Measurements from ENCODE around the gene OR8B3. TPM values are rescaled to one million over a fixed set of nuclear protein-coding genes. Genes with fewer than 3 reads are reported as not detected.
A peak's percentile ranks its signal among the peaks of the same experiment; 100 is the strongest.
"Not testable (repeated sequence)": the region's sequence is repeated elsewhere in the genome, so short reads cannot be mapped to it uniquely, and the experiment has no call there.

The OR8B3 gene
- total RNA-seq, 1 donor from 2014 or later: not detected

DNA sequence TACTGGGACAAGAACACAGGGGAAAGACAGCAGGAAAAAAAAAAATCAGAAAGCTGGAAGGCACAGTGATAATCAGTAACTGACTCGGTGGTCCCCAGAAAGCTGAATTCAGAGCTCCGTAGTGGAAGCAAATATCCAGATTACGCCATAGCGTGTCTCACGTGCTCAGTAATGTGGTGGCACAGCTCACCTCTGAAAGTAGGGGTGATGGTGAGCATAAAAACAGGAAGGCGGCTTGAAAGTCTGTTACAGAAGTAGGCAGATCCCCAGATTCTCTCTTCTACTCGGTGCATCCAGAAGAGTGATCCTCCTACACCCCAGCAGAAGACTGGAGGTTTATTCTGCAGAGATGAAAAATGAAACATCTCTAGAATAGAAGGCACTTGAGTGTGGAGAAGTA is 11.1 kb upstream of the OR8B3 start:
- no peak overlapping the region for H3K4me3 Mint-ChIP-seq (ENCODE audit: low read depth)
- no peak for DNase-seq (ENCODE audit: low spot score)
- H3K27ac Mint-ChIP-seq: no peak overlapping the region
- H3K9me3 Mint-ChIP-seq: no peaks in the 10 kb centered on the region
- intact Hi-C loops (cut with micrococcal nuclease): no loop called here
- no peaks in the 10 kb centered on the region for H3K36me3 Mint-ChIP-seq (ENCODE audit: low read depth)
- H3K27me3 Mint-ChIP-seq (ENCODE audit: low read depth): peaks cover 17% of the 10 kb centered on the region
- no peaks in the 10 kb centered on the region for H3K4me1 Mint-ChIP-seq (ENCODE audit: low read depth)

DNA sequence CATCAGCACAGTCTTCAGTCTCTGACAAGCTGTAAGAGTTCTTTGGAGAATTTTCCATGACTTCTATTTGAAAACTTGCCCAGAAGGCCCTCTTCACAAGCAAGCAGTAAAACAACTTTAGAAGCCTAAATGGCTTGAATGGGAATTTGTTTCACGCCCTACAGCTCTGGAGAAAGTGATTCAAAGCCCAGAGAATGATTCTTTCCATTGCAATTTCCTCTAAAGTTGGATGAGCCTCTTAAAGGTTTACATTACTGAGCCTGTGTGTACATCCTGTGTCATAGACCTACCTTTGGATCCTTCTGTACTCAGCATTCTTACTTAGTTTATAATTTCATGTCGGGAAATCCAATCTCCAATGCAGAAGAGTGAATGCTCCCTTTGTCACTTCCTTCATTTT is 6.8 kb upstream of the OR8B3 start:
- no peaks in the 10 kb centered on the region for H3K9me3 Mint-ChIP-seq
- intact Hi-C loops (cut with micrococcal nuclease): no loop called here
- H3K4me3 Mint-ChIP-seq (ENCODE audit: low read depth): no peak overlapping the region
- H3K27me3 Mint-ChIP-seq (ENCODE audit: low read depth): peaks cover 16% of the 10 kb centered on the region
- no peak overlapping the region for H3K27ac Mint-ChIP-seq
- H3K4me1 Mint-ChIP-seq (ENCODE audit: low read depth): peaks cover 2% of the 10 kb centered on the region
- H3K36me3 Mint-ChIP-seq (ENCODE audit: low read depth): no peaks in the 10 kb centered on the region
- no peak for DNase-seq (ENCODE audit: low spot score)

DNA sequence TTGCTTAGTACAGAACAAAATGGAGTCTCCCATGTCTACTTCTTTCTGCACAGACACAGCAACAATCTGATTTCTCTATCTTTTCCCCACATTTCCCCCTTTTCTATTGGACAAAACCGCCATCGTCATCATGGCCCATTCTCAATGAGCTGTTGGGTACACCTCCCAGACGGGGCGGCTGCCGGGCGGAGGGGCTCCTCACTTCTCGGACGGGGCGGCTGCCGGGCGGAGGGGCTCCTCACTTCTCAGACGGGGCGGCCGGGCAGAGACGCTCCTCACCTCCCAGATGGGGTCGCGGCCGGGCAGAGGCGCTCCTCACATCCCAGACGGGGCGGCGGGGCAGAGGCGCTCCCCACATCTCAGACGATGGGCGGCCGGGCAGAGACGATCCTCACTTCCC is 4.4 kb upstream of the OR8B3 start:
- H3K27me3 Mint-ChIP-seq (ENCODE audit: low read depth): peaks cover 10% of the 10 kb centered on the region
- H3K4me3 Mint-ChIP-seq (ENCODE audit: low read depth); DNase-seq (ENCODE audit: low spot score); H3K36me3 Mint-ChIP-seq (ENCODE audit: low read depth); intact Hi-C loops (cut with micrococcal nuclease); H3K27ac Mint-ChIP-seq; H3K4me1 Mint-ChIP-seq (ENCODE audit: low read depth); H3K9me3 Mint-ChIP-seq: not testable (repeated sequence)

DNA sequence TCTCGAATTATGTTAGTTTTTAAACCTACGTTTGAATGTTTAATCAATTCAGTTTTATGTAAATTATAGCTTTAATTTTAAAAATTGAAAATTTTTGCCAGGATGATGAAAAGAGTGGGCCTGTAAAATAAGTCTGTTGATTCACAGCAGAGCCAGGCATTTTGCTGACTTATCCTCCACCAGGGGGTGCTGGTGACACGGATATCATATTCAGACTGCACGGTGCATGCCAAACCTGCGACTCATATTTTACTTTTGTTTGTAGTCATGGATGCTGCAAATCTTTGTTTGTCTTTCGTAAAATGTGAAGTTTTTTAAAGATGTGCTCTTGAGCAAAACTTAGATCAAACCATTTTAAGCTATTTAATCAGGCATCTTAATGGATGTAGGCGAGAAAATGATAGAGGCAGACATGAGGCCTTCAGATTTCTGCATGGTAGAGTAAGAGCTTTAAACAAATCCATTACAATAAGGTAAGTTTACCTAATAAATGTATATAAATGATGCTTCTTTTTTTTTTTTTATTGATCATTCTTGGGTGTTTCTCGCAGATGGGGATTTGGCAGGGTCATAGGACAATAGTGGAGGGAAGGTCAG is 3.6 kb upstream of the OR8B3 start:
- no peaks in the 10 kb centered on the region for H3K36me3 Mint-ChIP-seq (ENCODE audit: low read depth)
- no peak overlapping the region for H3K27ac Mint-ChIP-seq
- intact Hi-C loops (cut with micrococcal nuclease): loop anchor here (1.0 kb wide), 1 partner anchor 184 kb away; no protein-coding TSS in a partner anchor
- DNase-seq (ENCODE audit: low spot score): peak; percentile 32
- H3K4me1 Mint-ChIP-seq (ENCODE audit: low read depth): peaks cover 2% of the 10 kb centered on the region
- peaks cover 9% of the 10 kb centered on the region for H3K27me3 Mint-ChIP-seq (ENCODE audit: low read depth)
- H3K4me3 Mint-ChIP-seq (ENCODE audit: low read depth): no peak overlapping the region
- no peaks in the 10 kb centered on the region for H3K9me3 Mint-ChIP-seq

DNA sequence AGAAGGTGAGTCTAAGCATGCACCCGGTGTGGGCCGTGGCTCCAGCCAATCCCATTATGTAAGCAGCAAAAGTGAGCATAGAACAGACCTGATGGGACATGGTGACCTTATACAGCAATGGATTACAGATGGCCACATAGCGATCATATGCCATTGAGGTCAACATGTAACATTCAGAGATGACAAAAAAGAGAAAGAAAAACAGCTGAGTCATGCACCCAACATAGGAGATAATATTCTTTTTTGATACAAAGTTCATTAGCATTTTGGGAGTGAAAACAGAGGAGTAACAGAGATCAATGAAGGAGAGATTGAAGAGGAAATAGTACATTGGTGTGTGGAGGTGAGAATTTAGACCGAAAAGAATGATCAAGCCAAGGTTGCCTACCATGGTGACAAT is 2.0 kb downstream of the OR8B3 start:
- DNase-seq (ENCODE audit: low spot score); H3K4me3 Mint-ChIP-seq (ENCODE audit: low read depth); H3K27me3 Mint-ChIP-seq (ENCODE audit: low read depth); H3K36me3 Mint-ChIP-seq (ENCODE audit: low read depth); H3K9me3 Mint-ChIP-seq; H3K27ac Mint-ChIP-seq; H3K4me1 Mint-ChIP-seq (ENCODE audit: low read depth); intact Hi-C loops (cut with micrococcal nuclease): not testable (repeated sequence)

DNA sequence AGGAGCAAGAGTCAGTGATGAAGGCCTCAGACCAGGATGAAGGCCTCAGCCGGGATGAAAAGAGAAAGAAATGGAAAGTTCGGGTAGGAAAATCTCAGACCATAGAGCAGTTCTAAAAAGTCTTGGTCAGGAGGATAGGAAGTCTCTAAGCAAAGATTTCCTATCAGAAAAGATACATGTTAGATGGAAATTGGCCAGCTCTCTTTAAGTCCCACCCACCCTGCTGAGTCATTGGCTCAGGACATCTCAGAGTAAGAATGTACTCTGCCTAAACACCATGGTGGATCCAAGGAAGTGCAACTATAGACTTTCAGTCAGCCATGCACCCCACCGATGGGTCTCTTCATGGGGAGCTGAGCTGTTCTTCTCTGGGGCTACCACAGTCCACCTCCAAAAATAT is 4.4 kb downstream of the OR8B3 start:
- no peak overlapping the region for H3K4me3 Mint-ChIP-seq (ENCODE audit: low read depth)
- H3K4me1 Mint-ChIP-seq (ENCODE audit: low read depth): no peaks in the 10 kb centered on the region
- DNase-seq (ENCODE audit: low spot score): no peak
- H3K36me3 Mint-ChIP-seq (ENCODE audit: low read depth): no peaks in the 10 kb centered on the region
- intact Hi-C loops (cut with micrococcal nuclease): no loop called here
- H3K27ac Mint-ChIP-seq: no peak overlapping the region
- no peaks in the 10 kb centered on the region for H3K9me3 Mint-ChIP-seq
- H3K27me3 Mint-ChIP-seq (ENCODE audit: low read depth): no peaks in the 10 kb centered on the region

DNA sequence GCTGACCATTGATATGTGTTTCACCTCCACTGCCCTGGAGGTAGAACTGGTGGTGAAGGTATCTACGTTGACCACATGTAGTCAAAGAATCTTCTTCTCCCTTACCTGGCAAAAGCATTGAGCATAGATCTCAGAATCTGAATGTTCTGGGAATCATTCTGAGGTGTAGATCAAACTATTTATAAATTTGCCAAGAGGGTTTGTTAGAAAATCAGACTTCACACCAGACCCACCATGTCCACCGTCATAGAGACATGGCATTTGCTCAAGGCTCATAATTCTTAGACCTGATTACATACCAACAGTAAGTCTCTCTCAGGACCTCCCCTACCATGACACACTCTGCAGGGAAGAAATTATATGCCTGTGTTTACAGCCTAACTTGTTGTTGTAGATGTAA is 14.4 kb downstream of the OR8B3 start, which contains the start of gene OR8B2:
Gene OR8B2, minus strand, starts transcription at position 101 of the 400 bp plus-strand sequence. CDS start 1,156 bp downstream, outside the sequence.
- no peak within 1 kb of the TSS for H3K27ac Mint-ChIP-seq
- H3K36me3 Mint-ChIP-seq (ENCODE audit: low read depth): no peaks in the 10 kb centered on the region
- no peak for DNase-seq (ENCODE audit: low spot score)
- no peaks in the 10 kb centered on the region for H3K9me3 Mint-ChIP-seq
- no peaks in the 10 kb centered on the region for H3K27me3 Mint-ChIP-seq (ENCODE audit: low read depth)
- no peaks in the 10 kb centered on the region for H3K4me1 Mint-ChIP-seq (ENCODE audit: low read depth)
- intact Hi-C loops (cut with micrococcal nuclease): no loop called here
- no peak within 1 kb of the TSS for H3K4me3 Mint-ChIP-seq (ENCODE audit: low read depth)

DNA sequence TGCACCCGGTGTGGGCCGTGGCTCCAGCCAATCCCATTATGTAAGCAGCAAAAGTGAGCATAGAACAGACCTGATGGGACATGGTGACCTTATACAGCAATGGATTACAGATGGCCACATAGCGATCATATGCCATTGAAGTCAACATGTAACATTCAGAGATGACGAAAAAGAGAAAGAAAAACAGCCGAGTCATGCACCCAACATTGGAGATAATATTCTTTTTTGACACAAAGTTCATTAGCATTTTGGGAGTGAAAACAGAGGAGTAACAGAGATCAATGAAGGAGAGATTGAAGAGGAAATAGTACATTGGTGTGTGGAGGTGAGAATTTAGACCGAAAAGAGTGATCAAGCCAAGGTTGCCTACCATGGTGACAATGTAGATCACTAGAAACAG is 16.0 kb downstream of the OR8B3 start:
- H3K9me3 Mint-ChIP-seq; H3K36me3 Mint-ChIP-seq (ENCODE audit: low read depth); intact Hi-C loops (cut with micrococcal nuclease); DNase-seq (ENCODE audit: low spot score); H3K27me3 Mint-ChIP-seq (ENCODE audit: low read depth); H3K4me1 Mint-ChIP-seq (ENCODE audit: low read depth); H3K27ac Mint-ChIP-seq; H3K4me3 Mint-ChIP-seq (ENCODE audit: low read depth): not testable (repeated sequence)

DNA sequence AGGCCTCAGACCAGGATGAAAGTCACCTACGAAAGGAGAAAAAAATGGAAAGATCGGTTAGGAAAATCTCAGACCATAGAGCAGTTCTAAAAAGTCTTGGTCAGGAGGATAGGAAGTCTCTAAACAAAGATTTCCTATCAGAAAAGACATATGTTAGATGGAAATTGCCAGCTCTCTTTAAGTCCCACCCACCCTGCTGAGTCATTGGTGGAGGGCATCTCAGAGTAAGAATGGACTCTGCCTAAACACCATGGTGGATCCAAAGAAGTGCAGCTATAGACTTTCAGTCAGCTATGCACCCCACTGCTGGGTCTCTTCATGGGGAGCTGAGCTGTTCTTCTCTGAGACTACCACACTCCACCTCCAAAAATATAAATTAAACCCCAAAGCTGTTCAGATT is 18.2 kb downstream of the OR8B3 start:
- Mint-ChIP-seq H3K9me3 (no peaks in the 10 kb centered on the region), H3K27me3 (ENCODE audit: low read depth) (no peaks in the 10 kb centered on the region), H3K4me1 (ENCODE audit: low read depth) (no peaks in the 10 kb centered on the region), H3K4me3 (ENCODE audit: low read depth) (no peak overlapping the region), H3K27ac (no peak overlapping the region), H3K36me3 (ENCODE audit: low read depth) (no peaks in the 10 kb centered on the region)
- DNase-seq (ENCODE audit: low spot score): no peak
- intact Hi-C loops (cut with micrococcal nuclease): no loop called here

DNA sequence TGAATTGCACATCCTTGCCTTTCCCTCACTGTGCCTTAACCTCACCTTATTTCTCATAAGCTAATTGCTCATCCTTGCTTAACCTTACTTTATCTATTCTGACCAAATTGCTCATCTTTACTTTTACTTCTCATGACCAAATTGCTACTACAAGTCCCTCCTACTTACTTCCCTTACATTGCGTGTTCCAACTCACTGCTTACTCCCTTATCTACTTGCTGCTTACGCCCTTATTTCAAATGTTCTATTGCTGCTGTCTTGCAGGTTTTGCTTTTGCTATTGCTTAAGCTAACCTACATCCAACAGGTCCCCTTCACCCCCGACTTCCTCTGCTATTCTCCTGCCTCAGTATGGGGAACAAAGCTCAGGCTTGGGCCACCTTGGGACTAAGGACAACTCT is 22.5 kb downstream of the OR8B3 start:
- no peaks in the 10 kb centered on the region for H3K27me3 Mint-ChIP-seq (ENCODE audit: low read depth)
- no peaks in the 10 kb centered on the region for H3K36me3 Mint-ChIP-seq (ENCODE audit: low read depth)
- no peak overlapping the region for H3K27ac Mint-ChIP-seq
- DNase-seq (ENCODE audit: low spot score): no peak
- H3K9me3 Mint-ChIP-seq: no peaks in the 10 kb centered on the region
- intact Hi-C loops (cut with micrococcal nuclease): no loop called here
- H3K4me1 Mint-ChIP-seq (ENCODE audit: low read depth): no peaks in the 10 kb centered on the region
- H3K4me3 Mint-ChIP-seq (ENCODE audit: low read depth): no peak overlapping the region

DNA sequence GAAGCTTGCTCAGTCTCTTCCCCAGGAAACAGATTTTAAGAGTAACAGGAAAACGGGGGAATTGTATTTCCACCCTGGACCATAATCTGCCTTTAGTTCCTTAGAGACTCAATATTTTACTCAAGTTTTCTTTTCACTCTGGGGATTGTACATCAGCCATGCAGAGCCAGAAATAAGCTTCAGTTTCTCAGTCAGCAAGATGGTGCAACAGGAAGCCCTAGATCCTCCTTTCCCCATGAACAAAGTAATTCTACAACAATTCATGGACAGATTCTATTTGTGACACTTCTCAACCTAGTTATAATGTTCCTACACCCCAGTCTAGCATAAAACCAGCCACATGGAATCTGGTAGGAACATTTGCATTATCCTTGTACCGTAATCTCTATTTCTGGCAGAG is 39.3 kb downstream of the OR8B3 start:
- Mint-ChIP-seq H3K27me3 (ENCODE audit: low read depth) (peaks cover 5% of the 10 kb centered on the region), H3K9me3 (no peaks in the 10 kb centered on the region), H3K4me1 (ENCODE audit: low read depth) (no peaks in the 10 kb centered on the region), H3K27ac (no peak overlapping the region), H3K36me3 (ENCODE audit: low read depth) (no peaks in the 10 kb centered on the region), H3K4me3 (ENCODE audit: low read depth) (no peak overlapping the region)
- intact Hi-C loops (cut with micrococcal nuclease): no loop called here
- DNase-seq (ENCODE audit: low spot score): no peak

DNA sequence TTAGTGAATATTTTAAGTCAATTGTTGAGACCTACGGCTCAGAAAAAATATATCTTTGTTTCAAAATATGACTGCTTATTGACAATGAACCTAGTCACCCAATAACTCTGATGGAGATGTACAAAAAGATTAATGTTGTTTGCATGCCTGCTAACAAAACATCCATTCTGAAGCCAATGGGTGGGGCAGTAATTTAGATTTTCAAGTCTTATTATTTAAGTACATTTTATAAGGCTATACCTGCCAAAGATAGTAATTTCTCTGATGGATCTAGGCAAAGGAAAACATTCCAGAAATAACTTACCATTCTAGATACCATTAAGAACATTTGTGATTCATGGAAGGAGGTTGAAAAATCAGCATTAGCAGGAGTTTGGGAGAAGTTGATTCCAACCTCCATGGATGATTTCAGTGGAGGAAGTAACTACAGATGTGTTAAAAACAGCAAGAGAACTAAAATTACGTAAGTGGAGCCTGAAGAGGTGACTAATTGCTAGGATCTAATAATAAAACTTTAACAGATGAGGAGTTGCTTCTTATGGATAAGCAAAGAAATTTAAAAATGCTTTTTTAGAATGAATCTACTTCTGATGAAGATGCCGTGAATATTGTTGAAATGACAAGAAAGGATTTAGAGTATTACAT is 52.4 kb downstream of the OR8B3 start:
- Mint-ChIP-seq H3K9me3 (no peaks in the 10 kb centered on the region), H3K4me3 (ENCODE audit: low read depth) (no peak overlapping the region), H3K27ac (no peak overlapping the region), H3K4me1 (ENCODE audit: low read depth) (no peaks in the 10 kb centered on the region), H3K36me3 (ENCODE audit: low read depth) (no peaks in the 10 kb centered on the region), H3K27me3 (ENCODE audit: low read depth) (no peaks in the 10 kb centered on the region)
- intact Hi-C loops (cut with micrococcal nuclease): no loop called here
- no peak for DNase-seq (ENCODE audit: low spot score)

Measured in activated T-helper 2 cell treated with anti-CD3 and anti-CD28 coated beads, Interferon-gamma antibody, Interleukin-2, Interleukin-4, amounts not matched to agents 10 μg/mL and 5 μg/mL and 100 μg/mL, durations not matched to agents 14 hours and 24 hours and 36 hours (primary cell).